Colonic mucosa (tissue), 4 donors: ENCODE data around the gene B4GALT1. TPM values are rescaled to one million over a fixed set of nuclear protein-coding genes. Genes with fewer than 3 reads are reported as not detected.

ENCODE experiments used
- DNase-seq: peaks from one replicate; pipeline ENCODE4 v3.0.0-alpha.2; 2020
- H3K27ac ChIP-seq: fragments of 200-600 bp; one replicate; pipeline ENCODE4 v1.8.0; 2021
- H3K27me3 ChIP-seq: fragments of 200-600 bp; one replicate; pipeline ENCODE4 v1.8.0; 2021
- H3K36me3 ChIP-seq: fragments of 200-600 bp; one replicate; pipeline ENCODE4 v1.8.0; 2021
- H3K4me1 ChIP-seq: fragments of 200-600 bp; one replicate; pipeline ENCODE4 v1.8.0; 2021; ENCODE audit warnings: mild to moderate bottlenecking
- H3K4me3 ChIP-seq: fragments of 200-600 bp; one replicate; pipeline ENCODE4 v1.8.0; 2021
- H3K9ac ChIP-seq, 2 donors: one replicate each; pipeline ENCODE4 v1.7.0; 2013; ENCODE audit warnings: control low read depth in 2 of 2, low read depth in 2 of 2, low read length in 2 of 2
- H3K9me3 ChIP-seq: fragments of 200-600 bp; one replicate; pipeline ENCODE4 v1.8.0; 2021
- CTCF ChIP-seq: fragments of 200-600 bp; IDR thresholded peaks from one replicate; pipeline ENCODE4 v1.8.0; 2022; ENCODE audit warnings: antibody characterized with exemption, mild to moderate bottlenecking
- intact Hi-C: fragments of 100-400 bp; cut with DNase I; formaldehyde crosslinking; loops from one replicate; pipeline ENCODE4 v1.14.1; 2022
- total RNA-seq, 2 donors: library from RNA; stranded (reverse); fragmentation: NEBNext Ultra II Directional in 1 of 2; extraction: Animal tissue kit (Norgen Biotek cat#: 25700) in 1 of 2; gene quantifications; one replicate each; pipeline ENCODE4 v1.2.1, GENCODE V29; 2021
- donor health status: healthy.
- donor health status: DM: no; HTN: no; CAD: no.
- donor health status: DM: no; HTN: no; CAD: no.

Gene B4GALT1
- total RNA-seq, 2 donors from 2014 or later: 76.9 to 78.7 TPM

GRCh38 chr9:33147416-33148169 lies 19.5 kb downstream of the B4GALT1 start:
- Histone ChIP-seq H3K4me1 (peaks cover 18% of the 10 kb centered on the region), H3K27me3 (no peaks in the 10 kb centered on the region), H3K36me3 (no peaks in the 10 kb centered on the region), H3K4me3 (no peak overlapping the region), H3K27ac (no peak overlapping the region), H3K9me3 (no peaks in the 10 kb centered on the region), H3K9ac (no peak overlapping the region)
- intact Hi-C loops: no loop called here
- DNase-seq: no peak
- TF ChIP-seq CTCF: no peak

- no peaks in the 10 kb centered on the region for H3K27me3 ChIP-seq
- no peaks in the 10 kb centered on the region for H3K9me3 ChIP-seq
- H3K36me3 ChIP-seq: no peaks in the 10 kb centered on the region
- DNase-seq: no peak
- H3K27ac ChIP-seq: no peak overlapping the region
- no peak for TF ChIP-seq CTCF
- no peak overlapping the region for H3K9ac ChIP-seq
- intact Hi-C loops: no loop called here
- no peak overlapping the region for H3K4me3 ChIP-seq
- H3K4me1 ChIP-seq: peaks cover 11% of the 10 kb centered on the region
Measured at GRCh38 chr9:33146298-33146697, 20.8 kb downstream of the B4GALT1 start.

GRCh38 chr9:33144551-33144950 lies 22.6 kb downstream of the B4GALT1 start:
- Histone ChIP-seq H3K27ac (no peak overlapping the region), H3K9me3 (no peaks in the 10 kb centered on the region), H3K36me3 (no peaks in the 10 kb centered on the region), H3K27me3 (no peaks in the 10 kb centered on the region), H3K4me3 (no peak overlapping the region), H3K9ac (no peak overlapping the region), H3K4me1 (peaks cover 8% of the 10 kb centered on the region)
- no peak for TF ChIP-seq CTCF
- intact Hi-C loops: no loop called here
- DNase-seq: no peak

GRCh38 chr9:33143241-33143661 lies 23.9 kb downstream of the B4GALT1 start:
- no peaks in the 10 kb centered on the region for H3K9me3 ChIP-seq
- no peak for DNase-seq
- no peak overlapping the region for H3K27ac ChIP-seq
- H3K4me1 ChIP-seq: peaks cover 6% of the 10 kb centered on the region
- no peak overlapping the region for H3K9ac ChIP-seq
- H3K27me3 ChIP-seq: no peaks in the 10 kb centered on the region
- no peaks in the 10 kb centered on the region for H3K36me3 ChIP-seq
- TF ChIP-seq CTCF: no peak
- no peak overlapping the region for H3K4me3 ChIP-seq
- intact Hi-C loops: no loop called here

GRCh38 chr9:33142535-33142934 lies 24.6 kb downstream of the B4GALT1 start:
- H3K36me3 ChIP-seq: no peaks in the 10 kb centered on the region
- H3K4me3 ChIP-seq: no peak overlapping the region
- H3K27ac ChIP-seq: no peak overlapping the region
- peaks cover 5% of the 10 kb centered on the region for H3K4me1 ChIP-seq
- no peaks in the 10 kb centered on the region for H3K27me3 ChIP-seq
- no peak for DNase-seq
- intact Hi-C loops: no loop called here
- no peak overlapping the region for H3K9ac ChIP-seq
- H3K9me3 ChIP-seq: no peaks in the 10 kb centered on the region
- no peak for TF ChIP-seq CTCF
